Astrocyte (in vitro differentiated cells and primary cell): ENCODE measurements around the gene DDX41. TPM values are rescaled to one million over a fixed set of nuclear protein-coding genes. Genes with fewer than 3 reads are reported as not detected.

Experiments used
- DNase-seq: peaks from one replicate; pipeline ENCODE4 v3.0.0-alpha.2; 2010; ENCODE audit warnings: low read depth
- FAIRE-seq: peaks from 2 replicates; lab custom pipeline; 2011; peaks lifted over from hg19 to GRCh38; lab: Jason Lieb, UNC
- H2AFZ ChIP-seq: 2 replicates; pipeline ENCODE4 v1.6.0; 2012; ENCODE audit warnings: low read depth, low read length, inconsistent platforms
- H3K27ac ChIP-seq: 2 replicates; pipeline ENCODE4 v1.5.1; 2011; ENCODE audit warnings: low read depth, low read length, inconsistent platforms
- H3K27me3 ChIP-seq: 2 replicates; pipeline ENCODE4 v1.6.0; 2011; ENCODE audit warnings: low read length, inconsistent platforms; ENCODE audit not compliant: insufficient read depth
- H3K36me3 ChIP-seq: 2 replicates; pipeline ENCODE4 v1.5.1; 2011; ENCODE audit warnings: low read length, inconsistent platforms; ENCODE audit not compliant: insufficient read depth
- H3K4me1 ChIP-seq: 2 replicates; pipeline ENCODE4 v1.5.1; 2011; ENCODE audit warnings: low read length, inconsistent platforms; ENCODE audit not compliant: insufficient read depth
- H3K4me2 ChIP-seq: 2 replicates; pipeline ENCODE4 v1.6.0; 2012; ENCODE audit warnings: low read length, inconsistent platforms
- H3K4me3 ChIP-seq: 2 replicates; pipeline ENCODE4 v1.5.1; 2011; ENCODE audit warnings: low read depth, mild to moderate bottlenecking, low read length, inconsistent platforms; ENCODE audit not compliant: insufficient read depth
- H3K79me2 ChIP-seq: 2 replicates; pipeline ENCODE4 v1.6.0; 2012; ENCODE audit warnings: mild to moderate bottlenecking, low read length, inconsistent platforms; ENCODE audit not compliant: insufficient read depth
- H3K9ac ChIP-seq: 2 replicates; pipeline ENCODE4 v1.6.0; 2012; ENCODE audit warnings: mild to moderate bottlenecking, low read length, inconsistent platforms
- H3K9me3 ChIP-seq: 2 replicates; pipeline ENCODE4 v1.5.1; 2012; ENCODE audit warnings: low read depth, mild to moderate bottlenecking, low read length, inconsistent platforms; ENCODE audit not compliant: insufficient read depth
- H4K20me1 ChIP-seq: 2 replicates; pipeline ENCODE4 v1.6.0; 2012; ENCODE audit warnings: low read length, inconsistent platforms; ENCODE audit not compliant: insufficient read depth
- H3K27ac Mint-ChIP-seq: one replicate; pipeline ENCODE4 v1.8.0; 2021; ENCODE audit warnings: mild to moderate bottlenecking, mixed read lengths; ENCODE audit not compliant: unreplicated experiment
- H3K27me3 Mint-ChIP-seq: one replicate; pipeline ENCODE4 v1.8.0; 2021; ENCODE audit warnings: low read depth, mixed read lengths; ENCODE audit not compliant: unreplicated experiment
- H3K36me3 Mint-ChIP-seq: one replicate; pipeline ENCODE4 v1.8.0; 2021; ENCODE audit warnings: low read depth, mixed read lengths; ENCODE audit not compliant: unreplicated experiment
- H3K4me1 Mint-ChIP-seq: one replicate; pipeline ENCODE4 v1.8.0; 2021; ENCODE audit warnings: low read depth, mixed read lengths; ENCODE audit not compliant: unreplicated experiment
- H3K4me3 Mint-ChIP-seq: one replicate; pipeline ENCODE4 v1.8.0; 2021; ENCODE audit warnings: mild to moderate bottlenecking, moderate library complexity, mixed read lengths; ENCODE audit not compliant: unreplicated experiment
- H3K9me3 Mint-ChIP-seq: one replicate; pipeline ENCODE4 v1.8.0; 2021; ENCODE audit warnings: mild to moderate bottlenecking, mixed read lengths; ENCODE audit not compliant: unreplicated experiment
- CTCF ChIP-seq: IDR thresholded peaks from 2 replicates; pipeline ENCODE4 v1.5.1; 2011; ENCODE audit warnings: low read depth, mild to moderate bottlenecking, inconsistent platforms, low read length, moderate library complexity; ENCODE audit not compliant: insufficient read depth
- EZH2 ChIP-seq: IDR thresholded peaks from 2 replicates; pipeline ENCODE4 v1.6.1; 2012; ENCODE audit warnings: mild to moderate bottlenecking, low read length, inconsistent platforms; ENCODE audit not compliant: insufficient read depth
- total RNA-seq: library from RNA; stranded (reverse); gene quantifications from 2 replicates; pipeline ENCODE4 v1.2.1, GENCODE V29; 2021

The DDX41 gene
- total RNA-seq, 1 donor from 2014 or later = 92.5 TPM

- H3K36me3 Mint-ChIP-seq = peaks cover 15% of the 10 kb centered on the region
- Histone ChIP-seq H3K27ac (no peak overlapping the region), H3K4me1 (no peaks in the 10 kb centered on the region), H4K20me1 (peaks cover 55% of the 10 kb centered on the region), H3K9ac (no peak overlapping the region), H3K27me3 (no peaks in the 10 kb centered on the region), H3K4me3 (no peak overlapping the region), H3K79me2 (peaks cover 8% of the 10 kb centered on the region), H2AFZ (no peak overlapping the region), H3K9me3 (no peaks in the 10 kb centered on the region), H3K36me3 (peaks cover 27% of the 10 kb centered on the region), H3K4me2 (no peak overlapping the region)
- no peak overlapping the region for H3K4me3 Mint-ChIP-seq
- no peaks in the 10 kb centered on the region for H3K9me3 Mint-ChIP-seq
- no peak for FAIRE-seq
- TF ChIP-seq CTCF (no peak), EZH2 (no peak)
- no peak for DNase-seq
- no peaks in the 10 kb centered on the region for H3K27me3 Mint-ChIP-seq
- H3K27ac Mint-ChIP-seq = no peak overlapping the region
- H3K4me1 Mint-ChIP-seq = peaks cover 4% of the 10 kb centered on the region
Observed at GRCh38 chr5:177524539-177524900, 7.8 kb upstream of the DDX41 start.

GRCh38 chr5:177523711-177524538 is 7.2 kb upstream of the DDX41 start:
- peaks cover 15% of the 10 kb centered on the region for H3K36me3 Mint-ChIP-seq
- no peak overlapping the region for H3K27ac Mint-ChIP-seq
- Histone ChIP-seq H3K9ac (no peak overlapping the region), H3K27me3 (no peaks in the 10 kb centered on the region), H3K4me1 (peaks cover 3% of the 10 kb centered on the region), H3K4me3 (no peak overlapping the region), H3K27ac (no peak overlapping the region), H3K36me3 (peaks cover 30% of the 10 kb centered on the region), H2AFZ (no peak overlapping the region), H3K79me2 (peaks cover 14% of the 10 kb centered on the region), H4K20me1 (peaks cover 49% of the 10 kb centered on the region), H3K4me2 (no peak overlapping the region), H3K9me3 (no peaks in the 10 kb centered on the region)
- no peaks in the 10 kb centered on the region for H3K27me3 Mint-ChIP-seq
- no peak for FAIRE-seq
- H3K9me3 Mint-ChIP-seq = no peaks in the 10 kb centered on the region
- TF ChIP-seq EZH2 = no peak
- no peak for TF ChIP-seq CTCF
- DNase-seq = no peak
- no peaks in the 10 kb centered on the region for H3K4me1 Mint-ChIP-seq
- no peak overlapping the region for H3K4me3 Mint-ChIP-seq

GRCh38 chr5:177520916-177521513 is 4.3 kb upstream of the DDX41 start:
- Mint-ChIP-seq H3K4me1 (no peaks in the 10 kb centered on the region), H3K36me3 (peaks cover 15% of the 10 kb centered on the region), H3K27ac (peak overlapping the region; percentile 81), H3K27me3 (no peaks in the 10 kb centered on the region), H3K9me3 (no peaks in the 10 kb centered on the region), H3K4me3 (peak overlapping the region; percentile 74)
- Histone ChIP-seq H3K27ac (no peak overlapping the region), H3K9me3 (no peaks in the 10 kb centered on the region), H4K20me1 (peaks cover 29% of the 10 kb centered on the region), H3K9ac (no peak overlapping the region), H3K4me1 (peaks cover 8% of the 10 kb centered on the region), H2AFZ (no peak overlapping the region), H3K27me3 (no peaks in the 10 kb centered on the region), H3K36me3 (peaks cover 22% of the 10 kb centered on the region), H3K79me2 (peaks cover 22% of the 10 kb centered on the region), H3K4me2 (no peak overlapping the region), H3K4me3 (no peak overlapping the region)
- TF ChIP-seq CTCF = no peak
- TF ChIP-seq EZH2 = no peak
- FAIRE-seq = no peak
- no peak for DNase-seq
